Liver (tissue), 9 donors: Measurements from ENCODE around the gene CUX1. TPM values are rescaled to one million over a fixed set of nuclear protein-coding genes. Genes with fewer than 3 reads are reported as not detected.

ENCODE experiments used
- DNase-seq: peaks from one replicate; pipeline ENCODE4 v3.0.0-alpha.2; 2017; ENCODE audit warnings: low spot score
- H3K27ac ChIP-seq, 2 donors: one replicate each; pipeline ENCODE4 v1.7.0; 2013; ENCODE audit warnings: inconsistent platforms in 2 of 2, low read length in 2 of 2, control low read depth in 1 of 2, low read depth in 1 of 2, mild to moderate bottlenecking in 1 of 2
- H3K27me3 ChIP-seq, 4 donors: one replicate each; pipeline versions ENCODE4 v1.6.1 to v1.7.0; 2013; ENCODE audit warnings: low read length in 3 of 4, inconsistent platforms in 1 of 4, mild to moderate bottlenecking in 1 of 4, moderate library complexity in 1 of 4; ENCODE audit not compliant: control insufficient read depth in 4 of 4, insufficient read depth in 4 of 4
- H3K36me3 ChIP-seq, 4 donors: one replicate each; pipeline versions ENCODE4 v1.6.1 to v1.7.0; 2013; ENCODE audit warnings: low read length in 3 of 4, mild to moderate bottlenecking in 3 of 4, low read depth in 1 of 4, moderate library complexity in 1 of 4; ENCODE audit not compliant: control insufficient read depth in 4 of 4, insufficient read depth in 3 of 4
- H3K4me1 ChIP-seq, 4 donors: one replicate each; pipeline versions ENCODE4 v1.6.1 to v1.7.0; 2013; ENCODE audit warnings: low read length in 3 of 4, mild to moderate bottlenecking in 3 of 4, moderate library complexity in 1 of 4; ENCODE audit not compliant: control insufficient read depth in 4 of 4, insufficient read depth in 4 of 4
- H3K4me3 ChIP-seq, 3 donors: one replicate each; pipeline versions ENCODE4 v1.6.1 to v1.7.0; 2013; ENCODE audit warnings: low read length in 3 of 3, control low read depth in 1 of 3, low read depth in 1 of 3, mild to moderate bottlenecking in 1 of 3
- H3K9ac ChIP-seq, 2 donors: one replicate each; pipeline ENCODE4 v1.7.0; 2013; ENCODE audit warnings: low read length in 2 of 2, mild to moderate bottlenecking in 2 of 2, moderate library complexity in 2 of 2, control low read depth in 1 of 2, low read depth in 1 of 2
- H3K9me3 ChIP-seq, 4 donors: one replicate each; pipeline versions ENCODE4 v1.6.1 to v1.7.0; 2013; ENCODE audit warnings: low read length in 3 of 4; ENCODE audit not compliant: control insufficient read depth in 4 of 4
- ATF3 ChIP-seq: IDR thresholded peaks from 2 replicates; pipeline ENCODE4 v1.6.1; 2016; ENCODE audit warnings: antibody characterized with exemption
- EGR1 ChIP-seq, 2 donors: IDR thresholded peaks; 2 replicates each; pipeline ENCODE4 v1.6.1; 2016 to 2018; ENCODE audit warnings: antibody characterized with exemption in 2 of 2, low read depth in 2 of 2
- FOXA1 ChIP-seq: IDR thresholded peaks from 2 replicates; pipeline ENCODE4 v1.6.1; 2016; ENCODE audit warnings: antibody characterized with exemption
- FOXA2 ChIP-seq: IDR thresholded peaks from 2 replicates; pipeline ENCODE4 v1.6.1; 2016; ENCODE audit warnings: antibody characterized with exemption
- GABPA ChIP-seq, 2 donors: IDR thresholded peaks in 1 of 2; conservative IDR thresholded peaks in 1 of 2; 2 replicates each; pipeline ENCODE4 v1.6.1; 2016; ENCODE audit warnings: antibody characterized with exemption in 2 of 2, mild to moderate bottlenecking in 1 of 2, moderate library complexity in 1 of 2
- HNF4A ChIP-seq, 2 donors: conservative IDR thresholded peaks; 2 replicates each; pipeline ENCODE4 v1.6.1; 2016; ENCODE audit warnings: antibody characterized with exemption in 2 of 2, mild to moderate bottlenecking in 2 of 2
- HNF4G ChIP-seq: IDR thresholded peaks from 2 replicates; pipeline ENCODE4 v1.6.1; 2016; ENCODE audit warnings: antibody characterized with exemption
- JUND ChIP-seq, 2 donors: IDR thresholded peaks; 2 replicates each; pipeline ENCODE4 v1.6.1; 2016; ENCODE audit warnings: antibody characterized with exemption in 2 of 2
- MAX ChIP-seq: IDR thresholded peaks from 2 replicates; pipeline ENCODE4 v1.6.1; 2016; ENCODE audit warnings: antibody characterized with exemption
- NR2F2 ChIP-seq: IDR thresholded peaks from 2 replicates; pipeline ENCODE4 v1.6.1; 2016; ENCODE audit warnings: antibody characterized with exemption
- REST ChIP-seq: IDR thresholded peaks from 2 replicates; pipeline ENCODE4 v1.6.1; 2016; ENCODE audit warnings: antibody characterized with exemption, mild to moderate bottlenecking
- RXRA ChIP-seq, 2 donors: IDR thresholded peaks; 2 replicates each; pipeline ENCODE4 v1.6.1; 2017 to 2018; ENCODE audit warnings: antibody characterized with exemption in 2 of 2, mild to moderate bottlenecking in 1 of 2
- SP1 ChIP-seq: IDR thresholded peaks from 2 replicates; pipeline ENCODE4 v1.6.1; 2018; ENCODE audit warnings: antibody characterized with exemption, mild to moderate bottlenecking
- TAF1 ChIP-seq: conservative IDR thresholded peaks from 2 replicates; pipeline ENCODE4 v1.6.1; 2016; ENCODE audit warnings: antibody characterized with exemption, mild to moderate bottlenecking
- YY1 ChIP-seq: IDR thresholded peaks from 2 replicates; pipeline ENCODE4 v1.6.1; 2016; ENCODE audit warnings: antibody characterized with exemption, mild to moderate bottlenecking
- ZBTB33 ChIP-seq: IDR thresholded peaks from 2 replicates; pipeline ENCODE4 v1.6.1; 2016; ENCODE audit warnings: antibody characterized with exemption
- WGBS: extraction: QIAGEN DNeasy Blood & Tissue Kit; methylation state at CpG from one replicate; pipeline ENCODE4 v1.1.7; 2013; 5-methylcytosine and 5-hydroxymethylcytosine counted together
- polyA plus RNA-seq, 2 donors: library from polyadenylated mRNA; stranded (reverse) in 1 of 2; unstranded in 1 of 2; fragments of 200-250 nt in 1 of 2; fragments of >200 nt in 1 of 2; fragmentation: Nextera tagmentation in 1 of 2; extraction: Ambion mirVana in 1 of 2; gene quantifications; one replicate each; pipeline versions ENCODE4 v1.2.1 to v1.2.3, GENCODE V29; 2013 to 2015
- total RNA-seq, 2 donors: library from RNA; depleted of rRNA; stranded (reverse); fragments of >200 nt; gene quantifications; one replicate each; pipeline ENCODE4 v1.2.3, GENCODE V29; 2014
- donor health status: healthy.
- donor health status: healthy.
- donor health status: healthy.
- donor health status: healthy.
- donor health status: healthy.

CUX1 gene
- total and polyA plus RNA-seq, 4 donors, result 18.6 to 40.6 (median 21.4) TPM

GRCh38 chr7:102270178-102270887 lies 452.9 kb downstream of the CUX1 start:
- no peak for DNase-seq
- no peaks in the 10 kb centered on the region for H3K27me3 ChIP-seq
- 81% methylated on average over 13 of the region's 13 CpGs for WGBS
- no peak overlapping the region for H3K27ac ChIP-seq
- no peaks in the 10 kb centered on the region for H3K36me3 ChIP-seq
- H3K9me3 ChIP-seq, result no peaks in the 10 kb centered on the region
- TF ChIP-seq FOXA1 (no peak), TAF1 (no peak), REST (no peak), SP1 (no peak), HNF4A (conservative IDR thresholded peaks at IDR 0.05) (no peak), ZBTB33 (no peak), FOXA2 (no peak), ATF3 (no peak)
- no peak overlapping the region for H3K4me3 ChIP-seq
- no peak overlapping the region for H3K9ac ChIP-seq
- no peaks in the 10 kb centered on the region for H3K4me1 ChIP-seq

- Histone ChIP-seq H3K9ac (no peak overlapping the region), H3K36me3 (no peaks in the 10 kb centered on the region), H3K9me3 (no peaks in the 10 kb centered on the region), H3K27ac (no peak overlapping the region), H3K27me3 (no peaks in the 10 kb centered on the region), H3K4me1 (no peaks in the 10 kb centered on the region), H3K4me3 (no peak overlapping the region)
- 90% methylated on average over 10 of the region's 10 CpGs for WGBS
- DNase-seq, result no peak
- no peak for TF ChIP-seq RXRA (IDR thresholded peaks at IDR 0.05)
- TF ChIP-seq YY1, result no peak
- no peak for TF ChIP-seq NR2F2
- TF ChIP-seq EGR1 (IDR thresholded peaks at IDR 0.05; ENCODE audit: low read depth in 2 of 2), result no peak
- no peak for TF ChIP-seq HNF4A (conservative IDR thresholded peaks at IDR 0.05)
- no peak for TF ChIP-seq FOXA1
- TF ChIP-seq FOXA2, result no peak
- no peak for TF ChIP-seq ATF3
- TF ChIP-seq MAX, result no peak
- no peak for TF ChIP-seq JUND (IDR thresholded peaks at IDR 0.05)
- TF ChIP-seq HNF4G, result no peak
- no peak for TF ChIP-seq SP1
- no peak for TF ChIP-seq GABPA (IDR thresholded peaks at IDR 0.05 in 1 of 2, conservative IDR thresholded peaks at IDR 0.05 in 1 of 2)
- no peak for TF ChIP-seq ZBTB33
- TF ChIP-seq REST, result no peak
- TF ChIP-seq TAF1, result no peak
These were observed 453.9 kb downstream of the CUX1 start for GRCh38 chr7:102271158-102271798.
